ENCODE measurements around the gene VEGFC. TPM values are rescaled to one million over a fixed set of nuclear protein-coding genes. Genes with fewer than 3 reads are reported as not detected.

Gene VEGFC, protein sequence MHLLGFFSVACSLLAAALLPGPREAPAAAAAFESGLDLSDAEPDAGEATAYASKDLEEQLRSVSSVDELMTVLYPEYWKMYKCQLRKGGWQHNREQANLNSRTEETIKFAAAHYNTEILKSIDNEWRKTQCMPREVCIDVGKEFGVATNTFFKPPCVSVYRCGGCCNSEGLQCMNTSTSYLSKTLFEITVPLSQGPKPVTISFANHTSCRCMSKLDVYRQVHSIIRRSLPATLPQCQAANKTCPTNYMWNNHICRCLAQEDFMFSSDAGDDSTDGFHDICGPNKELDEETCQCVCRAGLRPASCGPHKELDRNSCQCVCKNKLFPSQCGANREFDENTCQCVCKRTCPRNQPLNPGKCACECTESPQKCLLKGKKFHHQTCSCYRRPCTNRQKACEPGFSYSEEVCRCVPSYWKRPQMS
- total RNA-seq, result 2.9 and 3.7 TPM in 2 replicates
- 3.2 and 4.2 TPM in 2 replicates for polyA plus RNA-seq

DNA sequence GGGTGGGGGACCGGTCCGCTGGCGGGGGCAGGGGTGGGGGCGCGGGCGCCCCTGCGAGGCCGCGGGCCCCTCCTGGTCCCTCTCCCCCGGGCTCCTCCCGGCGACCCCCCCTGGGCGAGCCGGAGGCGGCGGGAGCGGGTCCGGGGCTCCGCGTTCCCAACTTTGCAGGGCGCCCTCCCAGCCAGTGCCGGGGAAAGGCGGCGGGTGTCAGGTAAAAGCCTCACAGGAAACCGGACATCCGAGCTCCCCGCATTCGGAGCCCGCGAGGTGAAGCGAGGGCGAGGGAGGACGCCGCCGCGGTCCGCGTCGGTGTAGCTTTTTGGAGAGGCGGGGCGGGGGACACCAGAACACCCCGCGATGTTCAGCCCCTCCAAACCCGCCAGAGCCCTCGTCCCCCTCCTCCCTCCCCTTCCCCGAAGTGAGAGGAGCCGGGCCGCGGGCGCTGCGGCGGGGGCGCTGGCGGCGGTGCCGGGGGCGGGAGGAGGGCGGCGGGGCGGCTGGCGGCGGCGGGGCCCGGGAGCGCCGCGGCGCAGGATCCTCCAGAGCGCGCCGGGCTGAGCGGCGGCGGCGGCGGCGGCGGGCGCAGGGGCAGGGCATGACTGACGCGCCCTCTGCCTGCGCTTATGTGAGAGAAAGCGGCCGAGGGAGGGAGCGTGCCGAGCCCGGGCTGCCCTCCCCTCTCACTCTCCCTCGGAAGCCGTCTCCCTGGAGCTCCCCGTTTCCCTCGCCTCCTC, at the start of gene VEGFC:
Gene VEGFC (minus strand): TSS at position 597 of the 734 bp plus-strand sequence. CDS start 611 bp downstream, outside the sequence.
- no peak for TF ChIP-seq EZH2 (IDR thresholded peaks at IDR 0.05; ENCODE audit: borderline replicate concordance)
- TF ChIP-seq, protein P1, sequence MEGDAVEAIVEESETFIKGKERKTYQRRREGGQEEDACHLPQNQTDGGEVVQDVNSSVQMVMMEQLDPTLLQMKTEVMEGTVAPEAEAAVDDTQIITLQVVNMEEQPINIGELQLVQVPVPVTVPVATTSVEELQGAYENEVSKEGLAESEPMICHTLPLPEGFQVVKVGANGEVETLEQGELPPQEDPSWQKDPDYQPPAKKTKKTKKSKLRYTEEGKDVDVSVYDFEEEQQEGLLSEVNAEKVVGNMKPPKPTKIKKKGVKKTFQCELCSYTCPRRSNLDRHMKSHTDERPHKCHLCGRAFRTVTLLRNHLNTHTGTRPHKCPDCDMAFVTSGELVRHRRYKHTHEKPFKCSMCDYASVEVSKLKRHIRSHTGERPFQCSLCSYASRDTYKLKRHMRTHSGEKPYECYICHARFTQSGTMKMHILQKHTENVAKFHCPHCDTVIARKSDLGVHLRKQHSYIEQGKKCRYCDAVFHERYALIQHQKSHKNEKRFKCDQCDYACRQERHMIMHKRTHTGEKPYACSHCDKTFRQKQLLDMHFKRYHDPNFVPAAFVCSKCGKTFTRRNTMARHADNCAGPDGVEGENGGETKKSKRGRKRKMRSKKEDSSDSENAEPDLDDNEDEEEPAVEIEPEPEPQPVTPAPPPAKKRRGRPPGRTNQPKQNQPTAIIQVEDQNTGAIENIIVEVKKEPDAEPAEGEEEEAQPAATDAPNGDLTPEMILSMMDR (IDR thresholded peaks at IDR 0.05; ENCODE audit: poor library complexity), result peak; percentile 22
- no peak for TF ChIP-seq EZH2phosphoT487 (IDR thresholded peaks at IDR 0.05; ENCODE audit: low read depth, severe bottlenecking, unreplicated experiment)
- Histone ChIP-seq H3K4me1 (ENCODE audit: insufficient read depth) (no peaks in the 10 kb centered on the region), H3K79me2 (no peaks in the 10 kb centered on the region), H3K36me3 (replicated peaks; ENCODE audit: insufficient read depth, low read depth) (no peaks in the 10 kb centered on the region), H4K20me1 (ENCODE audit: insufficient read depth, poor library complexity, severe bottlenecking) (no peaks in the 10 kb centered on the region), H2AFZ (peak within 1 kb of the TSS; percentile 78), H3K4me3 (peak within 1 kb of the TSS; percentile 83), H3K9me2 (replicated peaks; ENCODE audit: insufficient read depth) (no peaks in the 10 kb centered on the region), H3K9me3 (ENCODE audit: low read depth) (no peaks in the 10 kb centered on the region), H3K4me2 (peak within 1 kb of the TSS; percentile 94), H3K27me3 (peaks cover 22% of the 10 kb centered on the region), H3K27ac (no peak within 1 kb of the TSS)
- DNase-seq (ENCODE audit: low spot score), result peak; percentile 86
- 3% methylated on average over 20 of the region's 91 CpGs for WGBS (ENCODE audit: low lambda C conversion rate, missing lambda C conversion rate)

DNA sequence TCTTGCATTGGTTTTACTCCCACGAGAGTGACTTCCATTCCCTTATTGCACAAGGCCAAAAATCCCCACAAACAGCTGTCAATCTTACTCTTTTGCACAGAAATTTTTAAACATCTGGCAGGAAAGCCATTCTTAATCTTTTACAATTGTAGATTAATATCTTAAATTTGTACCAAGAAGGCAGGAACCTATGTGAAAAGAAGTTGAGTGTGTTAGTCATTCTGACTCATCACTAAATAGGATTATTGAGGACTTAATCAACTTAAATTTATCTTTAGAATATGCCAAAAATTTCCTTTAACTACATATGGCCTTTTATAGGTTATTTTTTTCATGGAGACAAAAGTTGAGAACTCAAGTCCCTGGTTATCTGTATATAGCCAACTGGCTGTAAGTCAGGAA, 49.0 kb upstream of the VEGFC start:
- Histone ChIP-seq H2AFZ (no peak overlapping the region), H3K4me3 (no peak overlapping the region), H3K9me2 (replicated peaks; ENCODE audit: insufficient read depth) (no peaks in the 10 kb centered on the region), H3K4me1 (ENCODE audit: insufficient read depth) (no peaks in the 10 kb centered on the region), H3K27ac (no peak overlapping the region), H3K79me2 (no peaks in the 10 kb centered on the region), H3K4me2 (no peak overlapping the region), H3K9me3 (ENCODE audit: low read depth) (no peaks in the 10 kb centered on the region), H4K20me1 (ENCODE audit: insufficient read depth, poor library complexity, severe bottlenecking) (no peaks in the 10 kb centered on the region), H3K27me3 (no peaks in the 10 kb centered on the region), H3K36me3 (replicated peaks; ENCODE audit: insufficient read depth, low read depth) (no peaks in the 10 kb centered on the region)
- WGBS (ENCODE audit: low lambda C conversion rate, missing lambda C conversion rate), result 69% methylated on average over 1 of the region's 1 CpG
- TF ChIP-seq, protein P1 (IDR thresholded peaks at IDR 0.05; ENCODE audit: poor library complexity), result no peak
- TF ChIP-seq EZH2phosphoT487 (IDR thresholded peaks at IDR 0.05; ENCODE audit: low read depth, severe bottlenecking, unreplicated experiment), result no peak
- TF ChIP-seq EZH2 (IDR thresholded peaks at IDR 0.05; ENCODE audit: borderline replicate concordance), result no peak
- no peak for DNase-seq (ENCODE audit: low spot score)

DNA sequence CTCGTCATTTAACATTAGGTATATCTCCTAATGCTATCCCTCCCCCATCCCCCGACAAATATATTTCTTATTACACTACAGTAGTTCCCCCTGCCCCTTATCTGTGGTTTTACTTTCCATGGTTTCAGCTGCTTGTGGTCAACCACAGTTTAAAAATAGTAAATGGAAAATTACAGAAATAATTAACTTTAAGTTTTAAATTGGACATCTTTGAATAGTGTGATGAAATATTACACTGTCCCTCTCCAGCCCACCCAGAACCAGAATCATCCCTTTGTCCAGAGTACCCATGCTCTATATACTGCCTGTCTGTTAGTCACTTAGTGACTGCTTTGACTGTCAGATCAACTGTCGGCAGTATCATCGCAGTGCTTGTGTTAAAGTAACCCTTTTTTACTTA, 47.4 kb upstream of the VEGFC start:
- Histone ChIP-seq H3K9me3 (ENCODE audit: low read depth) (no peaks in the 10 kb centered on the region), H3K36me3 (replicated peaks; ENCODE audit: insufficient read depth, low read depth) (no peaks in the 10 kb centered on the region), H3K27me3 (no peaks in the 10 kb centered on the region), H3K4me3 (no peak overlapping the region), H3K79me2 (no peaks in the 10 kb centered on the region), H3K4me1 (ENCODE audit: insufficient read depth) (no peaks in the 10 kb centered on the region), H3K4me2 (no peak overlapping the region), H4K20me1 (ENCODE audit: insufficient read depth, poor library complexity, severe bottlenecking) (no peaks in the 10 kb centered on the region), H3K9me2 (replicated peaks; ENCODE audit: insufficient read depth) (no peaks in the 10 kb centered on the region), H2AFZ (no peak overlapping the region), H3K27ac (no peak overlapping the region)
- DNase-seq (ENCODE audit: low spot score), result no peak
- TF ChIP-seq EZH2 (IDR thresholded peaks at IDR 0.05; ENCODE audit: borderline replicate concordance) (no peak), EZH2phosphoT487 (IDR thresholded peaks at IDR 0.05; ENCODE audit: low read depth, severe bottlenecking, unreplicated experiment) (no peak)
- TF ChIP-seq, protein P1 (IDR thresholded peaks at IDR 0.05; ENCODE audit: poor library complexity), result no peak
- WGBS (ENCODE audit: low lambda C conversion rate, missing lambda C conversion rate), result 78% methylated on average over 4 of the region's 4 CpGs

Data from hepatocyte (in vitro differentiated cells).